NCI-H524 treated with DMSO at 0.1 percent for 48 hours (cell line): ENCODE data around the gene HSPA12B.
"Not testable (repeated sequence)": the region's sequence is repeated elsewhere in the genome, so short reads cannot be mapped to it uniquely, and the experiment has no call there.

Experiments
- DNase-seq: peaks from one replicate; lab custom pipeline; 2025; lab: John Stamatoyannopoulos, UW

Gene HSPA12B

GRCh38 chr20:3787324-3788014 lies 55.0 kb downstream of the HSPA12B start:
- no peak for DNase-seq

GRCh38 chr20:3788685-3789155 lies 56.2 kb downstream of the HSPA12B start:
- DNase-seq = no peak

- not testable (repeated sequence) for DNase-seq
Measured at GRCh38 chr20:3789201-3789600, 56.7 kb downstream of the HSPA12B start.

- not testable (repeated sequence) for DNase-seq
Measured at GRCh38 chr20:3794168-3794567, 61.7 kb downstream of the HSPA12B start.

- no peak for DNase-seq
Measured at GRCh38 chr20:3794701-3795420, 62.4 kb downstream of the HSPA12B start.

GRCh38 chr20:3795511-3796468 lies 63.3 kb downstream of the HSPA12B start, which contains the start of gene CDC25B:
TSS of gene CDC25B (plus strand) at chr20:3796310. CDS start at chr20:3796532, 222 bp downstream.
- DNase-seq = peak; percentile 87

- no peak for DNase-seq
Measured at GRCh38 chr20:3796477-3797225, 64.2 kb downstream of the HSPA12B start.

- DNase-seq = no peak
Measured at GRCh38 chr20:3797226-3797545, 64.7 kb downstream of the HSPA12B start.

- DNase-seq = no peak
Measured at GRCh38 chr20:3797592-3798372, 65.3 kb downstream of the HSPA12B start.

GRCh38 chr20:3798373-3798768 lies 65.9 kb downstream of the HSPA12B start:
- DNase-seq = no peak

GRCh38 chr20:3798908-3799248 lies 66.4 kb downstream of the HSPA12B start:
- no peak for DNase-seq

- DNase-seq = no peak
Measured at GRCh38 chr20:3800256-3800877, 67.9 kb downstream of the HSPA12B start.

- no peak for DNase-seq
Measured at GRCh38 chr20:3800878-3801260, 68.4 kb downstream of the HSPA12B start.

- DNase-seq = no peak
Measured at GRCh38 chr20:3801299-3801698, 68.8 kb downstream of the HSPA12B start.

GRCh38 chr20:3801846-3802245 lies 69.4 kb downstream of the HSPA12B start:
- DNase-seq = no peak
